ENCODE results near the gene TRMT2A. TPM values are rescaled to one million over a fixed set of nuclear protein-coding genes. Genes with fewer than 3 reads are reported as not detected.

The TRMT2A gene
- total RNA-seq, 1 donor from 2014 or later = 24.3 TPM

GRCh38 chr22:20142711-20143621, 25.9 kb upstream of the TRMT2A start:
- H2AFZ ChIP-seq (replicated peaks) = no peak overlapping the region
- peaks cover 17% of the 10 kb centered on the region for H4K20me1 ChIP-seq (ENCODE audit: low read depth)
- H3K9ac ChIP-seq = no peak overlapping the region
- no peak overlapping the region for H3K27ac ChIP-seq
- Mint-ChIP-seq H3K4me3 (no peak overlapping the region), H3K36me3 (no peaks in the 10 kb centered on the region), H3K9me3 (no peaks in the 10 kb centered on the region), H3K4me1 (peaks cover 4% of the 10 kb centered on the region), H3K27ac (no peak overlapping the region), H3K27me3 (ENCODE audit: insufficient read depth, low read depth) (no peaks in the 10 kb centered on the region)
- no peak overlapping the region for H3K4me3 ChIP-seq
- no peaks in the 10 kb centered on the region for H3F3A ChIP-seq (ENCODE audit: low read depth)
- no peaks in the 10 kb centered on the region for H3K27me3 ChIP-seq
- TF ChIP-seq EZH2phosphoT487 (IDR thresholded peaks at IDR 0.05) = no peak
- no peak for TF ChIP-seq EZH2 (IDR thresholded peaks at IDR 0.05)
- no peak for TF ChIP-seq CTCF (IDR thresholded peaks at IDR 0.05)
- H3K4me2 ChIP-seq = no peak overlapping the region
- H3K79me2 ChIP-seq (ENCODE audit: low read depth) = no peaks in the 10 kb centered on the region
- DNase-seq (ENCODE audit: low spot score) = no peak
- no peaks in the 10 kb centered on the region for H3K9me3 ChIP-seq (ENCODE audit: low read depth)
- no peaks in the 10 kb centered on the region for H3K4me1 ChIP-seq
- no peaks in the 10 kb centered on the region for H3K36me3 ChIP-seq

GRCh38 chr22:20141186-20142077, 24.4 kb upstream of the TRMT2A start:
- no peaks in the 10 kb centered on the region for H3K36me3 Mint-ChIP-seq
- no peaks in the 10 kb centered on the region for H3K27me3 ChIP-seq
- no peaks in the 10 kb centered on the region for H3K9me3 ChIP-seq (ENCODE audit: low read depth)
- no peak for DNase-seq (ENCODE audit: low spot score)
- no peak overlapping the region for H3K9ac ChIP-seq
- no peak overlapping the region for H3K27ac Mint-ChIP-seq
- H3K4me3 ChIP-seq = no peak overlapping the region
- H3K4me1 Mint-ChIP-seq = peaks cover 5% of the 10 kb centered on the region
- H4K20me1 ChIP-seq (ENCODE audit: low read depth) = peaks cover 33% of the 10 kb centered on the region
- H3K27ac ChIP-seq = no peak overlapping the region
- H3K36me3 ChIP-seq = no peaks in the 10 kb centered on the region
- H3K4me3 Mint-ChIP-seq = no peak overlapping the region
- no peaks in the 10 kb centered on the region for H3K4me1 ChIP-seq
- no peaks in the 10 kb centered on the region for H3K9me3 Mint-ChIP-seq
- H3K4me2 ChIP-seq = no peak overlapping the region
- no peaks in the 10 kb centered on the region for H3F3A ChIP-seq (ENCODE audit: low read depth)
- no peak for TF ChIP-seq EZH2phosphoT487 (IDR thresholded peaks at IDR 0.05)
- H3K27me3 Mint-ChIP-seq (ENCODE audit: insufficient read depth, low read depth) = no peaks in the 10 kb centered on the region
- H2AFZ ChIP-seq (replicated peaks) = no peak overlapping the region
- no peaks in the 10 kb centered on the region for H3K79me2 ChIP-seq (ENCODE audit: low read depth)

- Histone ChIP-seq H3K36me3 (no peaks in the 10 kb centered on the region), H3K4me3 (no peak overlapping the region), H3K27ac (no peak overlapping the region), H3F3A (ENCODE audit: low read depth) (no peaks in the 10 kb centered on the region), H3K4me1 (no peaks in the 10 kb centered on the region), H3K9ac (no peak overlapping the region), H2AFZ (replicated peaks) (no peak overlapping the region), H3K79me2 (ENCODE audit: low read depth) (no peaks in the 10 kb centered on the region), H3K4me2 (no peak overlapping the region), H3K9me3 (ENCODE audit: low read depth) (no peaks in the 10 kb centered on the region), H4K20me1 (ENCODE audit: low read depth) (peaks cover 41% of the 10 kb centered on the region), H3K27me3 (no peaks in the 10 kb centered on the region)
- TF ChIP-seq EZH2 (IDR thresholded peaks at IDR 0.05) = no peak
- no peak for TF ChIP-seq CTCF (IDR thresholded peaks at IDR 0.05)
- Mint-ChIP-seq H3K4me1 (peaks cover 3% of the 10 kb centered on the region), H3K27ac (no peak overlapping the region), H3K9me3 (no peaks in the 10 kb centered on the region), H3K4me3 (no peak overlapping the region), H3K27me3 (ENCODE audit: insufficient read depth, low read depth) (peaks cover 2% of the 10 kb centered on the region), H3K36me3 (no peaks in the 10 kb centered on the region)
- no peak for DNase-seq (ENCODE audit: low spot score)
Observed at GRCh38 chr22:20140521-20140964, 23.5 kb upstream of the TRMT2A start.
